ENCODE results near the gene KCNG2. TPM values are rescaled to one million over a fixed set of nuclear protein-coding genes. Genes with fewer than 3 reads are reported as not detected.

Gene KCNG2
- total RNA-seq, 1 donor from 2014 or later, result not detected

DNA sequence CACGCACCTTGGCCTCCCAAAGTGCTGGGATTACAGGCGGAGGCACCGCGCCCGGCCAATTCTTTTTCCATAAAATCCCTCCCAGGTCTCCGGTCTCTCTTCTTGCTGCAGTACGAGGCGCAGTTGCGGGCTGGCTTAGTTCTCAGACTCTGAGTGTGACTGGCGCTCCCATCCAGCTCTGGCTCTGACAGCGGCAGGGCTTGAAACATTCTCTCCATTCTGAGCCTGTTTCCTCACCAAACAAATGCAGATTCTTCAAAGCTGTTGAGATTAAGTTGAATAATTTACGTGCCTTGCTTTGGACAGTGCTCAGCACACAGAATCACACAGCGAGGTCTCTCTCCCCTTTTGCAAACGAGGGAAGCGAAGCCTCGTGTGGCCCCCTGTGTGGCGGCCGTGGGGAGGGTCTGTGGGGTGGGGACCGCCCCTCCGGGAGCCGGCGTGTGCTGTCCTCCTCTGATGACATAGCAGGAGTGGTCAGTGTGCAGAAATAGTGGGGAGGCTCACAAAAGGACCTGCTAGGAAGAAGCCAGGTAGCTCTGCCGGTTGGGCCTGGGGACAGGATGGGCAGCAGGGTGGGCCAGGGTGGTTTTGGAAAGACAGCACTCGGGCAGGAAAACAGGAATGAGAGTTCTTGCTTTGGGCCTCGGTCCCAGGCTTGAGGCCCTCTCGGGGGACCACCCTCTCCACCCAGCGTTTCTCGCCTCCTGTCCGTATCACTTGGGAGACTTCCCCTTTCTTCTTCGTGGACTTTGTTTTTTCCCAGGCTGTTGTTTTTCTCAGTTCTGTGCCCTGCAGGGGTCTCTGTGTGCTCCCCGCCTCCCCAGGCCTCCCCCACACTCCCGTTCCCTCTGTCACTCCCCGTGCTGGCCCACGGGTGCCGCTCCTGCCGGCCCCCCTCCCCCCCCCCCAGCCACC is 75.0 kb downstream of the KCNG2 start:
- DNase-seq (ENCODE audit: low spot score, unreplicated experiment), result no peak
- Mint-ChIP-seq H3K27ac (no peak overlapping the region), H3K36me3 (ENCODE audit: insufficient read depth) (no peaks in the 10 kb centered on the region), H3K4me1 (ENCODE audit: low read depth) (no peaks in the 10 kb centered on the region), H3K4me3 (ENCODE audit: low read depth) (no peak overlapping the region), H3K9me3 (ENCODE audit: low read depth) (no peaks in the 10 kb centered on the region), H3K27me3 (peaks cover 9% of the 10 kb centered on the region)
- TF ChIP-seq, protein P1, sequence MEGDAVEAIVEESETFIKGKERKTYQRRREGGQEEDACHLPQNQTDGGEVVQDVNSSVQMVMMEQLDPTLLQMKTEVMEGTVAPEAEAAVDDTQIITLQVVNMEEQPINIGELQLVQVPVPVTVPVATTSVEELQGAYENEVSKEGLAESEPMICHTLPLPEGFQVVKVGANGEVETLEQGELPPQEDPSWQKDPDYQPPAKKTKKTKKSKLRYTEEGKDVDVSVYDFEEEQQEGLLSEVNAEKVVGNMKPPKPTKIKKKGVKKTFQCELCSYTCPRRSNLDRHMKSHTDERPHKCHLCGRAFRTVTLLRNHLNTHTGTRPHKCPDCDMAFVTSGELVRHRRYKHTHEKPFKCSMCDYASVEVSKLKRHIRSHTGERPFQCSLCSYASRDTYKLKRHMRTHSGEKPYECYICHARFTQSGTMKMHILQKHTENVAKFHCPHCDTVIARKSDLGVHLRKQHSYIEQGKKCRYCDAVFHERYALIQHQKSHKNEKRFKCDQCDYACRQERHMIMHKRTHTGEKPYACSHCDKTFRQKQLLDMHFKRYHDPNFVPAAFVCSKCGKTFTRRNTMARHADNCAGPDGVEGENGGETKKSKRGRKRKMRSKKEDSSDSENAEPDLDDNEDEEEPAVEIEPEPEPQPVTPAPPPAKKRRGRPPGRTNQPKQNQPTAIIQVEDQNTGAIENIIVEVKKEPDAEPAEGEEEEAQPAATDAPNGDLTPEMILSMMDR (IDR thresholded peaks at IDR 0.05; ENCODE audit: unreplicated experiment), result no peak

DNA sequence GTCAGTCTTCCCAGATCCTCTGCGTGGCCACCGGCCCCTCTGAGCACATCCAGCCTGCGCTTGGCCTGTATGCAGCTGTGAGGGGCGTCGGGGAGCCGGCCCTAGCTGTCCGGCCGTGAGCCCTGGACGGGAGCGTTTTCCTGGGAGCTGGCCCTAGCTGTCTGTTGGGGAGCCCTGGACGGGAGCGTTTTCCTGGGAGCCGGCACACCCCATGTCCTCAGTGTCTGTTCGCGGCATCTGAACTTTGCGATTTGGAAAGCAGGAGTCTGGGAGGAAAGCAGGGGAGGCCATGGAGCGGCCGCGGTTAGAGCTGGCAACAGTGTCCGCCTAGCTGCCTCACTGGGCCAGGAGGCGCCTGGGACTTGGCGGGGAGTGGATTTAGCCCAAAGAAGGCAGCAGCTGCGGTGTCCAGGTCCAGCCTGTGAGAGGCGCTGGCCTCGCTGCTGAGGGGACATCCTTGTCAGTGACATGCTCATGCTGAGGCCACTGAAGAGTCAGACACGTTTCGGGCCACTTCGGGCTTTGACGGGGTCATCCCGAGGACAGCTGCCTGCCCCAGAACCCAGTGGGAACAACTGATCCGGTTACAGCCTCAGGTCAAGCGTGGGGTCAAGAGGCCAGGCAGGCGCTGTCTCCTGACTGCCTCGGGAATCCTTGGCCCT is 75.8 kb downstream of the KCNG2 start:
- no peak for DNase-seq (ENCODE audit: low spot score, unreplicated experiment)
- H3K4me3 Mint-ChIP-seq (ENCODE audit: low read depth), result no peak overlapping the region
- no peaks in the 10 kb centered on the region for H3K4me1 Mint-ChIP-seq (ENCODE audit: low read depth)
- H3K36me3 Mint-ChIP-seq (ENCODE audit: insufficient read depth), result no peaks in the 10 kb centered on the region
- H3K27ac Mint-ChIP-seq, result no peak overlapping the region
- no peaks in the 10 kb centered on the region for H3K9me3 Mint-ChIP-seq (ENCODE audit: low read depth)
- H3K27me3 Mint-ChIP-seq, result peaks cover 9% of the 10 kb centered on the region
- TF ChIP-seq, protein P1 (IDR thresholded peaks at IDR 0.05; ENCODE audit: unreplicated experiment), result no peak

DNA sequence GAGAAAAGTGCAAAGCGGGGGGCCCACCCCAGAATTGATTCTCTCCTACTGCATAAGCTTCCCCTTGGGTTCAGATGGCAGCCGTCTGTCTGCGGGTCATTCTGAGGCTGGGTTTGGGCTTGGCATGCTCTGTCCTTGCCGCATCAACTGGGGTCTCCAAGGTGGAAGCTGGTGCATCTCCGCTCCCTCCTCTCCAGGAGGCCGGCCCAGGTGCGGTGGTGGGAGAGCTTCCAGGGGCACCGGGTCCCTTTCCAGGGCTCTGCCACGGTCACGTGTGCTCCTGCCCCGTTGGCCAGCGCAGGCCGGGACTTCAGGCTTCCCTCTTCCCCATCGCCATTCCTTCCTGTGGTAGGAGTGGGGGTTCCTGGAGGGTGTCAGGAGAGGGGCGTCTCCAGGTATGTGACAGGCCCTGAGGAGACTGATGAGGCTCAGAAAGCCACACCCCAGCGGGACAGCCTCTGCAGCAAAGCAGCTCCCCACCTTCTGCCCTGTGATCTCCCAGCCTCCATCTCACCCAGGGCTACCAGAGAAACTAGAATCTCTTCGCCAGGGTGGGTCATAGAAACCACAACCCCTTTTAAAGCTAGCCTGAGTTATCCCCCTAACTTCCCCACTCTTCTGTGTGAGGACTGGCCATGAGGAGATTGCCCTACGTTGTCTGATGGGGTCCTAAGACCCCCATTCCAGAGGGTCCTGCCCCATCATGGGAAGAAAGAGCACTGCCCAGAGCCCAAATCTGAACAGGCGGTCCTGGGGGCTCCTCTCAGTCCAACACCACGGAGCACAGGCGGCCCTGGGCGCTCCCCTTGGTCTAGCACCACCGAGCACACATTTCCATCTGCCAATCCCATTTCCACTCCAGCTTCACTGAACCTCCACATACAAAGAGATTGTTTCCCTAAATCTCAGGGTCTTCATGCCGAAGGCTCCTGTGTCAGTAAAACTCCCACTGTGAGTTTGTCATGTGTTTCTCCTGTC is 77.1 kb downstream of the KCNG2 start:
- Mint-ChIP-seq H3K4me1 (ENCODE audit: low read depth) (no peaks in the 10 kb centered on the region), H3K27ac (no peak overlapping the region), H3K4me3 (ENCODE audit: low read depth) (no peak overlapping the region), H3K36me3 (ENCODE audit: insufficient read depth) (no peaks in the 10 kb centered on the region), H3K9me3 (ENCODE audit: low read depth) (peaks cover 5% of the 10 kb centered on the region), H3K27me3 (peaks cover 13% of the 10 kb centered on the region)
- TF ChIP-seq, protein P1 (IDR thresholded peaks at IDR 0.05; ENCODE audit: unreplicated experiment), result no peak
- no peak for DNase-seq (ENCODE audit: low spot score, unreplicated experiment)

DNA sequence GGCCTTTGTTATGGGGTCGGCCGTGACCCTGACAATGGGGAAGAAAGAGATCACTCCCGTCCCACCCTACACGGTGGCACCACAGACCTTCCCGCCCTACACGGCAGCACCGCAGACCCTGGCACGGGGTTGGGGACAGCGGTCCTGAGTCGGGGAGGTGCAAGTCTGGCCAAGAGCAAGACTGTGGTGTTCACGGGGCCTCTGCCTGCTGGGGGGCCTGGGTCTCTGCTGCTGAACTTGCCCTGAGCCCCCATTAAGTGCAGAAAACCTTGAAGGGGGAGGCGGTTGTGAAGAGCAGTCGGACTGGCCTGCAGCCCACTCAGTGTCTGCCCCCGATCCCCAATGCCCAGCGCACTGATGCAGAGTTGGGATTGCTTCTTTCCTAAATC is 77.8 kb downstream of the KCNG2 start:
- no peaks in the 10 kb centered on the region for H3K36me3 Mint-ChIP-seq (ENCODE audit: insufficient read depth)
- H3K27ac Mint-ChIP-seq, result no peak overlapping the region
- DNase-seq (ENCODE audit: low spot score, unreplicated experiment), result no peak
- H3K4me1 Mint-ChIP-seq (ENCODE audit: low read depth), result no peaks in the 10 kb centered on the region
- TF ChIP-seq, protein P1 (IDR thresholded peaks at IDR 0.05; ENCODE audit: unreplicated experiment), result no peak
- peaks cover 5% of the 10 kb centered on the region for H3K9me3 Mint-ChIP-seq (ENCODE audit: low read depth)
- H3K27me3 Mint-ChIP-seq, result peaks cover 13% of the 10 kb centered on the region
- no peak overlapping the region for H3K4me3 Mint-ChIP-seq (ENCODE audit: low read depth)
